ENCODE results near the gene HHAT.

GRCh38 chr1:210558302-210558701 lies 229.6 kb downstream of the HHAT start:
- TF ChIP-seq, protein P1, sequence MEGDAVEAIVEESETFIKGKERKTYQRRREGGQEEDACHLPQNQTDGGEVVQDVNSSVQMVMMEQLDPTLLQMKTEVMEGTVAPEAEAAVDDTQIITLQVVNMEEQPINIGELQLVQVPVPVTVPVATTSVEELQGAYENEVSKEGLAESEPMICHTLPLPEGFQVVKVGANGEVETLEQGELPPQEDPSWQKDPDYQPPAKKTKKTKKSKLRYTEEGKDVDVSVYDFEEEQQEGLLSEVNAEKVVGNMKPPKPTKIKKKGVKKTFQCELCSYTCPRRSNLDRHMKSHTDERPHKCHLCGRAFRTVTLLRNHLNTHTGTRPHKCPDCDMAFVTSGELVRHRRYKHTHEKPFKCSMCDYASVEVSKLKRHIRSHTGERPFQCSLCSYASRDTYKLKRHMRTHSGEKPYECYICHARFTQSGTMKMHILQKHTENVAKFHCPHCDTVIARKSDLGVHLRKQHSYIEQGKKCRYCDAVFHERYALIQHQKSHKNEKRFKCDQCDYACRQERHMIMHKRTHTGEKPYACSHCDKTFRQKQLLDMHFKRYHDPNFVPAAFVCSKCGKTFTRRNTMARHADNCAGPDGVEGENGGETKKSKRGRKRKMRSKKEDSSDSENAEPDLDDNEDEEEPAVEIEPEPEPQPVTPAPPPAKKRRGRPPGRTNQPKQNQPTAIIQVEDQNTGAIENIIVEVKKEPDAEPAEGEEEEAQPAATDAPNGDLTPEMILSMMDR (IDR thresholded peaks at IDR 0.05; ENCODE audit: low read length) = no peak
- no peak for TF ChIP-seq EZH2 (IDR thresholded peaks at IDR 0.05; ENCODE audit: borderline replicate concordance, low read length)

Data from OCI-LY1 (cell line).